ENCODE data around the gene EFCAB6.

EFCAB6 gene

DNA sequence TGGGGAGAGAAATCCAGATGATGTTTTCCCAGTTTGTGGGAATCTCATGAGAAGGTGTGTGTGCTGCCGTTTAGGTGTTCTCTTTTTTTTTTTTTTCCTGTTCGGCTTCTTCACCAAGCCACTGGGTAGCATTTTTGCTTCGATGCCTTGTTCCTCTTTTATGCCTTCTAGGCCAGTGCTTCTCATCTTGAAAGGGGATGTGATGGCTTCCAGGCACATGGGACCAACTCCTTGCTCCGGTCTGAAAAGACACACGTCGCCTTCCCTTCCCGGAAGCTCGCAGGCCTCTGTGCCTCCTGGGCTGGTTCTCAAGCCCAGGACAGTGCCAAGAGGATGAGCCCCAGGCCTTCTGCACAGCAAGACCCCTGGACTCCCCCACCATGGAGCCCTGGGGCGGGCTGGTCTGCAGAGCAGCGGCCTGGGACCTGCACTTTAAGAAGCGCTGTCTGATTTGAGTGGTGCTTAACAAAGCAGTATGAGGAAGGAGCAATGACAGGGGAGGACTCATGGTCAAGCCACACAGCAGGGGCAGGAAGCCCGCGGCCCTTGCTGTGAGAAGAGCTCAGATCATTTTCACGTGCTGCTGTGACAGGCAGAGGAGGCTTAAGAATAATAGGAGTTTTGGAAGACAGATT lies 241.5 kb downstream of the EFCAB6 start:
- ATAC-seq, result no peak
- TF ChIP-seq RARB (CRISPR knock-in tag; IDR thresholded peaks at IDR 0.05) (no peak), ZNF8 (CRISPR knock-in tag; IDR thresholded peaks at IDR 0.05) (no peak), ZC3H10 (CRISPR knock-in tag; IDR thresholded peaks at IDR 0.05) (no peak), SNAI2 (CRISPR knock-in tag; IDR thresholded peaks at IDR 0.05) (no peak), ISL1 (CRISPR knock-in tag; IDR thresholded peaks at IDR 0.05) (no peak)

DNA sequence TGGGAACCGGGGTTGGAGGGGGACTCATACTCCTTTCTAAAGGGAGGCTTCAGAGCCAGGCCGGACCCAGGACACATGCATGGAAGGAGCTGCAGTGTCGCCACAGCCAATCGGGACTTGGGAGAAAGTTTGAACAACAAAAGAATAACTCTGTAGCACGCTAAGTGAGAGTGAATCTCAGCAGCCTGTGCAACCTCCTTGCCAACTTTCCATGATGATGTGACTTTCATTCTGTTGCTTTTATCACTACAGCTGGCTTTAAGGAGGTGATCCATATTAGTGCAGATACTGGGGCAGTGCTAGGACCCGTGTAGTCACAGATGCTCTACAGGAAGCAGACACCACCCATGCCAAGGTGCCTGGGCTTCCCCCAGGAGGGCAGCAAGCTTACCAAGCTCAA lies 243.0 kb downstream of the EFCAB6 start:
- ATAC-seq, result no peak
- TF ChIP-seq, protein P1, sequence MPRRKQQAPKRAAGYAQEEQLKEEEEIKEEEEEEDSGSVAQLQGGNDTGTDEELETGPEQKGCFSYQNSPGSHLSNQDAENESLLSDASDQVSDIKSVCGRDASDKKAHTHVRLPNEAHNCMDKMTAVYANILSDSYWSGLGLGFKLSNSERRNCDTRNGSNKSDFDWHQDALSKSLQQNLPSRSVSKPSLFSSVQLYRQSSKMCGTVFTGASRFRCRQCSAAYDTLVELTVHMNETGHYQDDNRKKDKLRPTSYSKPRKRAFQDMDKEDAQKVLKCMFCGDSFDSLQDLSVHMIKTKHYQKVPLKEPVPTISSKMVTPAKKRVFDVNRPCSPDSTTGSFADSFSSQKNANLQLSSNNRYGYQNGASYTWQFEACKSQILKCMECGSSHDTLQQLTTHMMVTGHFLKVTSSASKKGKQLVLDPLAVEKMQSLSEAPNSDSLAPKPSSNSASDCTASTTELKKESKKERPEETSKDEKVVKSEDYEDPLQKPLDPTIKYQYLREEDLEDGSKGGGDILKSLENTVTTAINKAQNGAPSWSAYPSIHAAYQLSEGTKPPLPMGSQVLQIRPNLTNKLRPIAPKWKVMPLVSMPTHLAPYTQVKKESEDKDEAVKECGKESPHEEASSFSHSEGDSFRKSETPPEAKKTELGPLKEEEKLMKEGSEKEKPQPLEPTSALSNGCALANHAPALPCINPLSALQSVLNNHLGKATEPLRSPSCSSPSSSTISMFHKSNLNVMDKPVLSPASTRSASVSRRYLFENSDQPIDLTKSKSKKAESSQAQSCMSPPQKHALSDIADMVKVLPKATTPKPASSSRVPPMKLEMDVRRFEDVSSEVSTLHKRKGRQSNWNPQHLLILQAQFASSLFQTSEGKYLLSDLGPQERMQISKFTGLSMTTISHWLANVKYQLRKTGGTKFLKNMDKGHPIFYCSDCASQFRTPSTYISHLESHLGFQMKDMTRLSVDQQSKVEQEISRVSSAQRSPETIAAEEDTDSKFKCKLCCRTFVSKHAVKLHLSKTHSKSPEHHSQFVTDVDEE (CRISPR knock-in tag; IDR thresholded peaks at IDR 0.05), result no peak
- TF ChIP-seq ZNF8 (CRISPR knock-in tag; IDR thresholded peaks at IDR 0.05) (no peak), CSDC2 (CRISPR knock-in tag; IDR thresholded peaks at IDR 0.05) (no peak), ZFP3 (CRISPR knock-in tag; IDR thresholded peaks at IDR 0.05) (no peak), SNAI2 (CRISPR knock-in tag; IDR thresholded peaks at IDR 0.05) (no peak), ARNTL (CRISPR knock-in tag; IDR thresholded peaks at IDR 0.05; ENCODE audit: borderline replicate concordance, low read depth) (no peak), OSR1 (CRISPR knock-in tag; IDR thresholded peaks at IDR 0.05) (no peak), CREB5 (CRISPR knock-in tag; IDR thresholded peaks at IDR 0.05; ENCODE audit: low read depth) (no peak), ZNF565 (CRISPR knock-in tag; conservative IDR thresholded peaks at IDR 0.05; ENCODE audit: low read depth) (no peak), TCF4 (CRISPR knock-in tag; IDR thresholded peaks at IDR 0.05; ENCODE audit: borderline replicate concordance) (no peak), ZC3H10 (CRISPR knock-in tag; IDR thresholded peaks at IDR 0.05) (no peak), ESRRG (CRISPR knock-in tag; IDR thresholded peaks at IDR 0.05) (no peak), ISL1 (CRISPR knock-in tag; IDR thresholded peaks at IDR 0.05) (no peak), PPARA (CRISPR knock-in tag; IDR thresholded peaks at IDR 0.05; ENCODE audit: borderline replicate concordance) (no peak), ZNF70 (CRISPR knock-in tag; IDR thresholded peaks at IDR 0.05) (no peak)
- TF ChIP-seq, protein P2, sequence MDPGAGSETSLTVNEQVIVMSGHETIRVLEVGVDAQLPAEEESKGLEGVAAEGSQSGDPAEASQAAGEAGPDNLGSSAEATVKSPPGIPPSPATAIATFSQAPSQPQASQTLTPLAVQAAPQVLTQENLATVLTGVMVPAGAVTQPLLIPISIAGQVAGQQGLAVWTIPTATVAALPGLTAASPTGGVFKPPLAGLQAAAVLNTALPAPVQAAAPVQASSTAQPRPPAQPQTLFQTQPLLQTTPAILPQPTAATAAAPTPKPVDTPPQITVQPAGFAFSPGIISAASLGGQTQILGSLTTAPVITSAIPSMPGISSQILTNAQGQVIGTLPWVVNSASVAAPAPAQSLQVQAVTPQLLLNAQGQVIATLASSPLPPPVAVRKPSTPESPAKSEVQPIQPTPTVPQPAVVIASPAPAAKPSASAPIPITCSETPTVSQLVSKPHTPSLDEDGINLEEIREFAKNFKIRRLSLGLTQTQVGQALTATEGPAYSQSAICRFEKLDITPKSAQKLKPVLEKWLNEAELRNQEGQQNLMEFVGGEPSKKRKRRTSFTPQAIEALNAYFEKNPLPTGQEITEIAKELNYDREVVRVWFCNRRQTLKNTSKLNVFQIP (CRISPR knock-in tag; IDR thresholded peaks at IDR 0.05; ENCODE audit: borderline replicate concordance, low read depth), result no peak
- TF ChIP-seq, protein P3, sequence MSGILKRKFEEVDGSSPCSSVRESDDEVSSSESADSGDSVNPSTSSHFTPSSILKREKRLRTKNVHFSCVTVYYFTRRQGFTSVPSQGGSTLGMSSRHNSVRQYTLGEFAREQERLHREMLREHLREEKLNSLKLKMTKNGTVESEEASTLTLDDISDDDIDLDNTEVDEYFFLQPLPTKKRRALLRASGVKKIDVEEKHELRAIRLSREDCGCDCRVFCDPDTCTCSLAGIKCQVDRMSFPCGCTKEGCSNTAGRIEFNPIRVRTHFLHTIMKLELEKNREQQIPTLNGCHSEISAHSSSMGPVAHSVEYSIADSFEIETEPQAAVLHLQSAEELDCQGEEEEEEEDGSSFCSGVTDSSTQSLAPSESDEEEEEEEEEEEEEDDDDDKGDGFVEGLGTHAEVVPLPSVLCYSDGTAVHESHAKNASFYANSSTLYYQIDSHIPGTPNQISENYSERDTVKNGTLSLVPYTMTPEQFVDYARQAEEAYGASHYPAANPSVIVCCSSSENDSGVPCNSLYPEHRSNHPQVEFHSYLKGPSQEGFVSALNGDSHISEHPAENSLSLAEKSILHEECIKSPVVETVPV (CRISPR knock-in tag; IDR thresholded peaks at IDR 0.05), result no peak

- no peak for ATAC-seq
- TF ChIP-seq ZC3H10 (CRISPR knock-in tag; IDR thresholded peaks at IDR 0.05) (no peak), OSR1 (CRISPR knock-in tag; IDR thresholded peaks at IDR 0.05) (no peak), TOX (CRISPR knock-in tag; IDR thresholded peaks at IDR 0.05; ENCODE audit: borderline replicate concordance) (no peak), SNAI2 (CRISPR knock-in tag; IDR thresholded peaks at IDR 0.05) (no peak), ZFP3 (CRISPR knock-in tag; IDR thresholded peaks at IDR 0.05) (no peak), RARB (CRISPR knock-in tag; IDR thresholded peaks at IDR 0.05) (no peak), CSDC2 (CRISPR knock-in tag; IDR thresholded peaks at IDR 0.05) (no peak)
- TF ChIP-seq, protein P3 (CRISPR knock-in tag; IDR thresholded peaks at IDR 0.05), result no peak
- TF ChIP-seq, protein P1 (CRISPR knock-in tag; IDR thresholded peaks at IDR 0.05), result no peak
Measured at GRCh38 chr22:43567691-43568324, 244.3 kb downstream of the EFCAB6 start.

All from SK-N-SH treated with all-trans-retinoic acid at 6 μM for 48 hours (cell line).